ENCODE data around the gene ARHGAP24. TPM values are rescaled to one million over a fixed set of nuclear protein-coding genes. Genes with fewer than 3 reads are reported as not detected.

Gene ARHGAP24
- total RNA-seq, 2 donors from 2014 or later: 34.0 to 42.0 TPM

DNA sequence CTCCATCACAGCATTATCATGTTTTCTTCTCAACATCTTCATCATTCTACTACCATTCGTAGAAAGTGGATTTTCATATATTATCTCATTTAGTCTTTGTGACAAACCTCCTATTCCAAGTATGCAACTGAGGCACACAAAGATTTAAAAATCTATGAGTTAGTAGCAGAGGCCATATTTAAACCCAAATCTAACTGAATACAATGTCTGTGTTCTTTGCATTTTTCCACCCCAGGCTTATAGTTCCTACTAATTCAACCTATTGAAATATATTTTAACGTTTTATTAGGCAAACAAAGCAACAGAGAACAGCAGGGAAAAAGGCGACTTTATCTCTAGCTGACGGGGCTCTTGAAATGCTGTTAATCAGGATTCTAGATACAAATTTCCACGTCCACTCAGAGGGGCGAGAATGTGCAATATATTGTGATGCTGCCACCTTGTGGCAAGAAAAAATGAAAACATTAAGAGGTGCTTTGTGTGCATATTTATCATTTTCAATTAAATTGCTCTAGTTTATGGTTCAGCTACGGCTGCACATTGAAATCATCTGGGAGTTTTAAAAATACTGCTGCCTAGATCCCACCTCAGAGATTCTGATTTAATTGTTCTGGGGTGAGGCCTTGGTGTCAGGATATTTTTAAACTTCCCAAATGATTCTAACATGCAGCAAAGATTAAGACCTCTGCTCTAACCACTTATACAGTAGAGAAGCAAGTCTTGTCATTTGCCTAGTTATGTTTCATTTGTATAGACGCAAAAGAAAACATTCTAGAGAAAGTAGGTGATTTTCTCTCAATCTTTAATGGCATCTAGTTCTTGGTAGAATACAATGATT lies 569.0 kb downstream of the ARHGAP24 start:
- Histone ChIP-seq H3K4me1 (no peaks in the 10 kb centered on the region), H3K27me3 (no peaks in the 10 kb centered on the region), H3K36me3 (no peaks in the 10 kb centered on the region), H3K27ac (no peak overlapping the region), H3K4me3 (no peak overlapping the region), H3K9me3 (no peaks in the 10 kb centered on the region)
- TF ChIP-seq, protein P1, sequence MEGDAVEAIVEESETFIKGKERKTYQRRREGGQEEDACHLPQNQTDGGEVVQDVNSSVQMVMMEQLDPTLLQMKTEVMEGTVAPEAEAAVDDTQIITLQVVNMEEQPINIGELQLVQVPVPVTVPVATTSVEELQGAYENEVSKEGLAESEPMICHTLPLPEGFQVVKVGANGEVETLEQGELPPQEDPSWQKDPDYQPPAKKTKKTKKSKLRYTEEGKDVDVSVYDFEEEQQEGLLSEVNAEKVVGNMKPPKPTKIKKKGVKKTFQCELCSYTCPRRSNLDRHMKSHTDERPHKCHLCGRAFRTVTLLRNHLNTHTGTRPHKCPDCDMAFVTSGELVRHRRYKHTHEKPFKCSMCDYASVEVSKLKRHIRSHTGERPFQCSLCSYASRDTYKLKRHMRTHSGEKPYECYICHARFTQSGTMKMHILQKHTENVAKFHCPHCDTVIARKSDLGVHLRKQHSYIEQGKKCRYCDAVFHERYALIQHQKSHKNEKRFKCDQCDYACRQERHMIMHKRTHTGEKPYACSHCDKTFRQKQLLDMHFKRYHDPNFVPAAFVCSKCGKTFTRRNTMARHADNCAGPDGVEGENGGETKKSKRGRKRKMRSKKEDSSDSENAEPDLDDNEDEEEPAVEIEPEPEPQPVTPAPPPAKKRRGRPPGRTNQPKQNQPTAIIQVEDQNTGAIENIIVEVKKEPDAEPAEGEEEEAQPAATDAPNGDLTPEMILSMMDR (IDR thresholded peaks at IDR 0.05): peak; percentile 73 to 85
- DNase-seq (ENCODE audit: low spot score): no peak

DNA sequence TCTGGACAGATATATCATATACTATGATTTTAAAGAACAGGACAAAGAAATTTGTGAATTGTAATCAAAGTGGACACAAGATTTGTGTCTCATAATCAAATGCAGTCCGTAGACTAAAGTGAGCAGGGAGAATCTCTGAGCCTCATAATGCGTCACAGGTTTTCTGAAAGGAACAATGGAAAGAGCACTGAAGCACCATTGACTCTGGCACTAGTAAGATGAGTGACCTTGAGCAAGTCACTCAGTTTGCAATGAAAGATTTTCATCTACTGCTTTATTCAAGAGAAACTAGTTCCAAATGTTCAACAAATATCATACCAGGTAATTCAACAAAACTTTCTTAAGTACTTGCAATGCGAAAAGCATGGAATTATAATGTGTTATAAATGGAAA lies 569.6 kb downstream of the ARHGAP24 start:
- H3K36me3 ChIP-seq: no peaks in the 10 kb centered on the region
- DNase-seq (ENCODE audit: low spot score): no peak
- TF ChIP-seq, protein P1 (IDR thresholded peaks at IDR 0.05): no peak
- H3K9me3 ChIP-seq: no peaks in the 10 kb centered on the region
- no peak overlapping the region for H3K27ac ChIP-seq
- no peaks in the 10 kb centered on the region for H3K4me1 ChIP-seq
- H3K27me3 ChIP-seq: no peaks in the 10 kb centered on the region
- no peak overlapping the region for H3K4me3 ChIP-seq

DNA sequence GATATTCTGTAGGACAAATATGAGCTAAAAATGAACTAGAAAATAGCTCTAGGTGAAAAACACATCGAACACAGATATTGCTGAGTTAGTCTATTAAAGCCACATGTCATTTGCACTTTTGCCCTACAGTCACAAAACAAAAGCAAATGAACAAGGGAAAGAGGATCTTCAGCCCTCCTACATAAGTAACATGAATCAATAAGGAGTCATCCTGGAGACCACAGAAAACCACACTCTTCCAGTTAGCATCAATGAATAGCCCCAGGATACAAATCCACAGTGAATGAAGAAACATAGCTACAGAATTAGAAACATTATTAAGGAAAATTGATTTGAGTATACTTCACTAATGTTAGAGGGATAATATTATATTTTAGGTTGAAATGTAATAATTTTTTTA lies 573.5 kb downstream of the ARHGAP24 start:
- Histone ChIP-seq H3K27me3 (no peaks in the 10 kb centered on the region), H3K4me3 (no peak overlapping the region), H3K9me3 (no peaks in the 10 kb centered on the region), H3K36me3 (no peaks in the 10 kb centered on the region), H3K27ac (no peak overlapping the region), H3K4me1 (no peaks in the 10 kb centered on the region)
- DNase-seq (ENCODE audit: low spot score): no peak
- TF ChIP-seq, protein P1 (IDR thresholded peaks at IDR 0.05): no peak

DNA sequence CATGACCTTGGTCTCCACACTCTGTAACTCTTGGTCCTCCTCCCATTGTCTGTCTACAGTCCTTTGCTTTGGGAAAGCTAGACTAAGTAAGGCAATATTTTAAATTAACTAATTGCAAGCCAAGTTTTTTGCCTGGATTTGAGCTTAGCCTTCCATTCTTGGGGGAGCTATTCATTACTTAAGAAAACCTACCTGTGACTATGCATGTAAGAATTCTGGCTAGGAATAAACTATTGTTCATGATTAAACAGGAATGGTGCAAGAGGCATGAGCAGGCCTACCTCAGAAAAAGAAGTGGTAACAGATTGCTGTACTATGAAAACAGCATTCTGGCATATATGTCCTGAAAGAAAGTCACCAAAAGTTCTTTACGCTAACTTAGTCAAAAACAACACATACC lies 575.5 kb downstream of the ARHGAP24 start:
- Histone ChIP-seq H3K36me3 (no peaks in the 10 kb centered on the region), H3K27ac (no peak overlapping the region), H3K4me1 (no peaks in the 10 kb centered on the region), H3K9me3 (no peaks in the 10 kb centered on the region), H3K27me3 (no peaks in the 10 kb centered on the region), H3K4me3 (no peak overlapping the region)
- DNase-seq (ENCODE audit: low spot score): no peak
- TF ChIP-seq, protein P1 (IDR thresholded peaks at IDR 0.05): no peak

MicroRNAs within 50 kb of the gene (microRNA counts, 767-probe panel; counts per million panel counts)
- 0 to 31.0 counts per million in 2 donors for microRNA hsa-miR-4451

Small RNA genes lying within 50 kb of the gene (microRNA-seq; reads per million reads assigned to microRNA genes)
- gene MIR4451 (ENCODE audit: borderline number of aligned reads in 2 of 2, borderline replicate concordance in 1 of 2): 0 reads per million in 2 donors

Data from right atrium auricular region (tissue), 2 donors.